ENCODE measurements around the gene SLC22A3.

DNA sequence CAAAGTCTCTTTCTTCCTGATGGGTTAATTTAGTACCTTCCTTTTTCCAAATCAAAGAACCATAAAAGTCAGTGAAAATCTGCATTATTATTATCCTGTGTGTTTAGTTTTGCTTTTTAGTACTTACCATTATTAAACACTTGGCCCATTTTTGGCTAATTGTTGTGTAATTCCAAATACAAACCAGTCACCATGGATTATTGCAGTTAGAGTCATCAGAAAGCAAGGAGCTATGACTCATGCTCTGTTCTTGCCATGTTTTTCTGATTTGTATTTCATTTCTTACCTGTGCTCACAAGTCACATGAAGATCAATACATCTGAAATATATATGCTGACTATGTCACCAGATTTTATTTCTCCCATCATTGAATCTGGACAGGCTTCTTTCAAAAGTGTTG, 31.3 kb downstream of the SLC22A3 start:
- TF ChIP-seq, protein P1, sequence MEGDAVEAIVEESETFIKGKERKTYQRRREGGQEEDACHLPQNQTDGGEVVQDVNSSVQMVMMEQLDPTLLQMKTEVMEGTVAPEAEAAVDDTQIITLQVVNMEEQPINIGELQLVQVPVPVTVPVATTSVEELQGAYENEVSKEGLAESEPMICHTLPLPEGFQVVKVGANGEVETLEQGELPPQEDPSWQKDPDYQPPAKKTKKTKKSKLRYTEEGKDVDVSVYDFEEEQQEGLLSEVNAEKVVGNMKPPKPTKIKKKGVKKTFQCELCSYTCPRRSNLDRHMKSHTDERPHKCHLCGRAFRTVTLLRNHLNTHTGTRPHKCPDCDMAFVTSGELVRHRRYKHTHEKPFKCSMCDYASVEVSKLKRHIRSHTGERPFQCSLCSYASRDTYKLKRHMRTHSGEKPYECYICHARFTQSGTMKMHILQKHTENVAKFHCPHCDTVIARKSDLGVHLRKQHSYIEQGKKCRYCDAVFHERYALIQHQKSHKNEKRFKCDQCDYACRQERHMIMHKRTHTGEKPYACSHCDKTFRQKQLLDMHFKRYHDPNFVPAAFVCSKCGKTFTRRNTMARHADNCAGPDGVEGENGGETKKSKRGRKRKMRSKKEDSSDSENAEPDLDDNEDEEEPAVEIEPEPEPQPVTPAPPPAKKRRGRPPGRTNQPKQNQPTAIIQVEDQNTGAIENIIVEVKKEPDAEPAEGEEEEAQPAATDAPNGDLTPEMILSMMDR (IDR thresholded peaks at IDR 0.05; ENCODE audit: insufficient read depth, low read depth, low read length) = no peak
- TF ChIP-seq EZH2 (IDR thresholded peaks at IDR 0.05; ENCODE audit: insufficient read depth, low read length) = no peak
